OCI-LY3 (cell line): Measurements from ENCODE around the gene TIMM13.
"Not testable (repeated sequence)": the region's sequence is repeated elsewhere in the genome, so short reads cannot be mapped to it uniquely, and the experiment has no call there.

ENCODE experiments used
- H2AFZ ChIP-seq: fragments of 200-600, 300-600 bp; shearing (Covaris generic); 2 replicates; pipeline ENCODE4 v1.6.0; 2014; ENCODE audit warnings: antibody characterized with exemption, low read depth, low read length
- H3K27ac ChIP-seq: fragments of 200-600, 300-600 bp; sonication (generic); 2 replicates; pipeline ENCODE4 v1.5.1; 2014; ENCODE audit warnings: mild to moderate bottlenecking, low read length, moderate library complexity, mixed read lengths
- H3K27me3 ChIP-seq: fragments of 200-600, 300-600 bp; sonication (generic); 2 replicates; pipeline ENCODE4 v1.6.1; 2014; ENCODE audit warnings: low read depth, low read length, mixed read lengths
- H3K36me3 ChIP-seq: fragments of 200-600, 300-600 bp; sonication (generic); replicated peaks from 2 replicates; pipeline ENCODE3; 2014; ENCODE audit warnings: low read depth, low read length, mixed read lengths
- H3K4me1 ChIP-seq: fragments of 300-600, 200-600 bp; sonication (generic); 2 replicates; pipeline ENCODE4 v1.6.1; 2014; ENCODE audit warnings: low read length, mixed read lengths
- H3K4me2 ChIP-seq: fragments of 200-600, 300-600 bp; sonication (generic); 2 replicates; pipeline ENCODE4 v1.6.1; 2014; ENCODE audit warnings: low read length, mixed read lengths
- H3K4me3 ChIP-seq: fragments of 300-600, 200-600 bp; sonication (generic); 2 replicates; pipeline ENCODE4 v1.5.1; 2014; ENCODE audit warnings: antibody characterized with exemption, mild to moderate bottlenecking, low read length, moderate library complexity
- H3K79me2 ChIP-seq: fragments of 300-600, 200-600 bp; shearing (Covaris generic); 2 replicates; pipeline ENCODE4 v1.6.1; 2014; ENCODE audit warnings: mild to moderate bottlenecking, low read length, mixed read lengths
- H3K9ac ChIP-seq: fragments of 300-600, 200-600 bp; shearing (Covaris generic); 2 replicates; pipeline ENCODE4 v1.6.0; 2014; ENCODE audit warnings: mild to moderate bottlenecking, low read length, moderate library complexity
- H3K9me3 ChIP-seq: fragments of 200-600, 300-600 bp; shearing (Covaris generic); 2 replicates; pipeline ENCODE4 v1.6.1; 2014; ENCODE audit warnings: low read length, mixed read lengths; ENCODE audit not compliant: insufficient read depth
- H4K20me1 ChIP-seq: fragments of 200-600, 300-600 bp; sonication (generic); 2 replicates; pipeline ENCODE4 v1.6.1; 2016; ENCODE audit warnings: low read length, mixed read lengths; ENCODE audit not compliant: insufficient read depth
- CTCF ChIP-seq: fragments of 200-600, 300-600 bp; sonication (generic); IDR thresholded peaks from 2 replicates; pipeline ENCODE4 v1.5.1; 2014; ENCODE audit warnings: antibody characterized with exemption, low read length, low read depth
- EZH2phosphoT487 ChIP-seq: fragments of 200-600 bp; shearing (Covaris generic); IDR thresholded peaks from 2 replicates; pipeline ENCODE4 v1.6.1; 2018; ENCODE audit warnings: antibody characterized with exemption, mixed run types, low read depth

Gene TIMM13

GRCh38 chr19:2399582-2399981 is 27.8 kb downstream of the TIMM13 start:
- no peak for TF ChIP-seq EZH2phosphoT487
- TF ChIP-seq CTCF: no peak
- no peak overlapping the region for H3K9ac ChIP-seq

GRCh38 chr19:2398735-2399305 is 28.6 kb downstream of the TIMM13 start:
- peaks cover 15% of the 10 kb centered on the region for H3K4me1 ChIP-seq
- no peaks in the 10 kb centered on the region for H3K27me3 ChIP-seq
- no peak overlapping the region for H3K27ac ChIP-seq
- no peak overlapping the region for H3K4me3 ChIP-seq
- no peak overlapping the region for H3K4me2 ChIP-seq
- no peaks in the 10 kb centered on the region for H3K79me2 ChIP-seq
- no peaks in the 10 kb centered on the region for H3K9me3 ChIP-seq
- no peaks in the 10 kb centered on the region for H3K36me3 ChIP-seq
- H3K9ac ChIP-seq: no peak overlapping the region
- no peak overlapping the region for H2AFZ ChIP-seq
- TF ChIP-seq CTCF (no peak), EZH2phosphoT487 (no peak)
- no peaks in the 10 kb centered on the region for H4K20me1 ChIP-seq

More at GRCh38 chr19:2399582-2399981, 27.8 kb downstream of the TIMM13 start:
- H3K79me2 ChIP-seq: no peaks in the 10 kb centered on the region
- peaks cover 10% of the 10 kb centered on the region for H3K4me1 ChIP-seq
- H3K4me2 ChIP-seq: no peak overlapping the region
- H3K4me3 ChIP-seq: no peak overlapping the region
- H4K20me1 ChIP-seq: no peaks in the 10 kb centered on the region
- H3K27me3 ChIP-seq: no peaks in the 10 kb centered on the region
- no peaks in the 10 kb centered on the region for H3K36me3 ChIP-seq
- H3K27ac ChIP-seq: no peak overlapping the region
- no peak overlapping the region for H2AFZ ChIP-seq
- no peaks in the 10 kb centered on the region for H3K9me3 ChIP-seq

- H3K9ac ChIP-seq, H2AFZ ChIP-seq, H3K79me2 ChIP-seq, H3K27ac ChIP-seq, H3K36me3 ChIP-seq, H3K27me3 ChIP-seq, H3K4me3 ChIP-seq, H4K20me1 ChIP-seq, H3K4me2 ChIP-seq, H3K9me3 ChIP-seq: not testable (repeated sequence)
- H3K4me1 ChIP-seq: peaks cover 15% of the 10 kb centered on the region
These were observed 30.2 kb downstream of the TIMM13 start for GRCh38 chr19:2397173-2397572.

GRCh38 chr19:2395293-2395829 is 32.0 kb downstream of the TIMM13 start:
- Histone ChIP-seq H3K4me3 (peak overlapping the region; percentile 70), H3K4me1 (peaks cover 11% of the 10 kb centered on the region), H3K9ac (peak overlapping the region; percentile 50; the same call in 1 of the 2 replicates), H3K4me2 (peak overlapping the region; percentile 69)
- H3K36me3 ChIP-seq, H3K27me3 ChIP-seq, H3K27ac ChIP-seq, H3K79me2 ChIP-seq, H3K9me3 ChIP-seq, H4K20me1 ChIP-seq, H2AFZ ChIP-seq: not testable (repeated sequence)

GRCh38 chr19:2394442-2395292 is 32.7 kb downstream of the TIMM13 start:
- Histone ChIP-seq H3K4me3 (peak overlapping the region; percentile 70), H3K79me2 (no peaks in the 10 kb centered on the region), H2AFZ (peak overlapping the region; percentile 80), H3K36me3 (no peaks in the 10 kb centered on the region), H3K4me1 (peaks cover 11% of the 10 kb centered on the region), H3K27me3 (no peaks in the 10 kb centered on the region; the same call in 1 of the 2 replicates), H3K27ac (no peak overlapping the region), H3K9me3 (no peaks in the 10 kb centered on the region), H4K20me1 (no peaks in the 10 kb centered on the region), H3K9ac (peak overlapping the region; percentile 50), H3K4me2 (peak overlapping the region; percentile 69)
- no peak for TF ChIP-seq EZH2phosphoT487
- TF ChIP-seq CTCF: no peak
